NCI-H526 treated with DMSO at 0.1 percent for 48 hours (cell line): Measurements from ENCODE around the gene NRCAM.
"Not testable (repeated sequence)": the region's sequence is repeated elsewhere in the genome, so short reads cannot be mapped to it uniquely, and the experiment has no call there.

Experiments
- DNase-seq: peaks from one replicate; lab custom pipeline; 2025; lab: John Stamatoyannopoulos, UW

Gene NRCAM

GRCh38 chr7:108278776-108279175 lies 177.5 kb downstream of the NRCAM start:
- no peak for DNase-seq

- no peak for DNase-seq
Observed at GRCh38 chr7:108278281-108278680, 178.0 kb downstream of the NRCAM start.

- not testable (repeated sequence) for DNase-seq
Observed at GRCh38 chr7:108274447-108274846, 181.8 kb downstream of the NRCAM start.

- not testable (repeated sequence) for DNase-seq
Observed at GRCh38 chr7:108272891-108273290, 183.3 kb downstream of the NRCAM start.

- DNase-seq, result no peak
Observed at GRCh38 chr7:108270385-108271015, 185.7 kb downstream of the NRCAM start.

GRCh38 chr7:108268200-108268820 lies 187.9 kb downstream of the NRCAM start:
- DNase-seq, result no peak

- no peak for DNase-seq
Observed at GRCh38 chr7:108267615-108268014, 188.6 kb downstream of the NRCAM start.

GRCh38 chr7:108266491-108266890 lies 189.7 kb downstream of the NRCAM start:
- no peak for DNase-seq

GRCh38 chr7:108266035-108266434 lies 190.2 kb downstream of the NRCAM start:
- DNase-seq, result no peak

- no peak for DNase-seq
Observed at GRCh38 chr7:108265007-108265406, 191.2 kb downstream of the NRCAM start.

- no peak for DNase-seq
Observed at GRCh38 chr7:108263425-108263824, 192.8 kb downstream of the NRCAM start.

GRCh38 chr7:108261560-108262255 lies 194.5 kb downstream of the NRCAM start:
- DNase-seq, result no peak

GRCh38 chr7:108259447-108259846 lies 196.8 kb downstream of the NRCAM start:
- DNase-seq, result not testable (repeated sequence)

- no peak for DNase-seq
Observed at GRCh38 chr7:108257954-108258353, 198.3 kb downstream of the NRCAM start.

GRCh38 chr7:108254259-108254658 lies 202.0 kb downstream of the NRCAM start:
- no peak for DNase-seq

GRCh38 chr7:108253275-108254044 lies 202.8 kb downstream of the NRCAM start:
- no peak for DNase-seq

- DNase-seq, result no peak
Observed at GRCh38 chr7:108252177-108252576, 204.1 kb downstream of the NRCAM start.

- no peak for DNase-seq
Observed at GRCh38 chr7:108251700-108252099, 204.5 kb downstream of the NRCAM start.

GRCh38 chr7:108249453-108249852 lies 206.8 kb downstream of the NRCAM start:
- DNase-seq, result no peak

GRCh38 chr7:108248821-108249220 lies 207.4 kb downstream of the NRCAM start:
- DNase-seq, result no peak

GRCh38 chr7:108248418-108248817 lies 207.8 kb downstream of the NRCAM start:
- DNase-seq, result no peak

GRCh38 chr7:108247614-108248013 lies 208.6 kb downstream of the NRCAM start:
- no peak for DNase-seq
